H9 (cell line): ENCODE data around the gene NOXA1. TPM values are rescaled to one million over a fixed set of nuclear protein-coding genes. Genes with fewer than 3 reads are reported as not detected.

Experiments
- DNase-seq: peaks from one replicate; pipeline ENCODE4 v3.0.0-alpha.2; 2017
- H2AFZ ChIP-seq: one replicate; pipeline ENCODE4 v1.6.1; 2013; ENCODE audit warnings: mild to moderate bottlenecking, low read length, control low read depth, moderate library complexity
- H2AK5ac ChIP-seq: 2 replicates; pipeline ENCODE4 v1.6.1; 2013; ENCODE audit warnings: low read length, control low read depth, mixed read lengths; ENCODE audit not compliant: insufficient read length
- H2BK120ac ChIP-seq: one replicate; pipeline ENCODE4 v1.6.1; 2013; ENCODE audit warnings: low read depth, mild to moderate bottlenecking, low read length, control low read depth, inconsistent platforms; ENCODE audit not compliant: poor library complexity, severe bottlenecking
- H2BK12ac ChIP-seq: 2 replicates; pipeline ENCODE4 v1.6.1; 2013; ENCODE audit warnings: low read length, control low read depth, mixed read lengths, low read depth; ENCODE audit not compliant: insufficient read length
- H2BK15ac ChIP-seq: 2 replicates; pipeline ENCODE4 v1.6.1; 2013; ENCODE audit warnings: low read depth, low read length, control low read depth
- H2BK20ac ChIP-seq: one replicate; pipeline ENCODE4 v1.6.1; 2013; ENCODE audit warnings: low read depth, mild to moderate bottlenecking, low read length, control low read depth, inconsistent platforms; ENCODE audit not compliant: poor library complexity, severe bottlenecking
- H2BK5ac ChIP-seq: 2 replicates; pipeline ENCODE4 v1.6.1; 2013; ENCODE audit warnings: low read length, control low read depth, mixed read lengths; ENCODE audit not compliant: insufficient read length
- H3K14ac ChIP-seq: 2 replicates; pipeline ENCODE4 v1.6.1; 2013; ENCODE audit warnings: low read length, control low read depth; ENCODE audit not compliant: insufficient read depth
- H3K18ac ChIP-seq: 2 replicates; pipeline ENCODE4 v1.6.1; 2013; ENCODE audit warnings: low read depth, mild to moderate bottlenecking, mixed read lengths, low read length, control low read depth; ENCODE audit not compliant: insufficient read length
- H3K23ac ChIP-seq: 2 replicates; pipeline ENCODE4 v1.6.1; 2013; ENCODE audit warnings: low read length, control low read depth, mixed read lengths, low read depth; ENCODE audit not compliant: insufficient read length
- H3K23me2 ChIP-seq: 2 replicates; pipeline ENCODE4 v1.6.1; 2013; ENCODE audit warnings: low read depth, mild to moderate bottlenecking, mixed read lengths, low read length, control low read depth; ENCODE audit not compliant: insufficient read length, poor library complexity, severe bottlenecking
- H3K27ac ChIP-seq: 2 replicates; pipeline ENCODE4 v1.5.1; 2013; ENCODE audit warnings: low read length, control low read depth, mixed read lengths, low read depth; ENCODE audit not compliant: insufficient read length
- H3K27me3 ChIP-seq: 2 replicates; pipeline ENCODE4 v1.6.1; 2013; ENCODE audit warnings: low read length, control low read depth, inconsistent platforms; ENCODE audit not compliant: insufficient read depth
- H3K4ac ChIP-seq: 2 replicates; pipeline ENCODE4 v1.6.1; 2013; ENCODE audit warnings: low read depth, mild to moderate bottlenecking, control low read depth, inconsistent platforms, low read length, moderate library complexity
- H3K4me1 ChIP-seq: 2 replicates; pipeline ENCODE4 v1.6.1; 2013; ENCODE audit warnings: low read length, control low read depth, inconsistent platforms; ENCODE audit not compliant: insufficient read depth
- H3K4me2 ChIP-seq: 2 replicates; pipeline ENCODE4 v1.6.1; 2013; ENCODE audit warnings: low read length, control low read depth, mixed read lengths; ENCODE audit not compliant: insufficient read length, insufficient read depth
- H3K56ac ChIP-seq: 2 replicates; pipeline ENCODE4 v1.6.1; 2013; ENCODE audit warnings: low read depth, mild to moderate bottlenecking, mixed read lengths, low read length, control low read depth; ENCODE audit not compliant: insufficient read length
- H3K79me1 ChIP-seq: 2 replicates; pipeline ENCODE4 v1.6.1; 2013; ENCODE audit warnings: low read depth, mild to moderate bottlenecking, moderate library complexity, low read length, control low read depth, inconsistent platforms; ENCODE audit not compliant: insufficient read depth, poor library complexity, severe bottlenecking
- H3K79me2 ChIP-seq: 2 replicates; pipeline ENCODE4 v1.6.1; 2013; ENCODE audit warnings: low read length, control low read depth, inconsistent platforms; ENCODE audit not compliant: insufficient read depth
- H3K9ac ChIP-seq: 2 replicates; pipeline ENCODE4 v1.6.1; 2013; ENCODE audit warnings: low read length, control low read depth, mixed read lengths; ENCODE audit not compliant: insufficient read length; ENCODE audit errors: extremely low read depth
- H3K9me3 ChIP-seq: one replicate; pipeline ENCODE4 v1.6.1; 2013; ENCODE audit warnings: low read depth, low read length, inconsistent platforms; ENCODE audit not compliant: control insufficient read depth
- H3T11ph ChIP-seq: one replicate; pipeline ENCODE4 v1.6.1; 2013; ENCODE audit warnings: mild to moderate bottlenecking, low read length, control low read depth, inconsistent platforms
- H4K20me1 ChIP-seq: one replicate; pipeline ENCODE4 v1.6.1; 2013; ENCODE audit not compliant: control insufficient read depth, insufficient read length, insufficient read depth
- H4K5ac ChIP-seq: 2 replicates; pipeline ENCODE4 v1.6.1; 2013; ENCODE audit warnings: low read depth, mild to moderate bottlenecking, mixed read lengths, low read length, control low read depth; ENCODE audit not compliant: insufficient read length
- H4K8ac ChIP-seq: replicated peaks from 2 replicates; pipeline ENCODE4 v1.6.1; 2013; ENCODE audit warnings: low read length, control low read depth, mixed read lengths, low read depth; ENCODE audit not compliant: insufficient read length
- H4K91ac ChIP-seq: 2 replicates; pipeline ENCODE4 v1.6.1; 2013; ENCODE audit warnings: low read depth, mild to moderate bottlenecking, moderate library complexity, mixed read lengths, low read length, control low read depth; ENCODE audit not compliant: insufficient read length
- H3K27ac Mint-ChIP-seq, 3 experiments: 2 replicates in 2 of 3; 3 replicates in 1 of 3; pipeline ENCODE4 v1.8.0; 2020 to 2021; ENCODE audit warnings: mixed read lengths in 3 of 3, mild to moderate bottlenecking in 1 of 3, moderate library complexity in 1 of 3
- H3K27me3 Mint-ChIP-seq: 2 replicates; pipeline ENCODE4 v1.8.0; 2021; ENCODE audit warnings: low read depth, mild to moderate bottlenecking, moderate library complexity, mixed read lengths
- H3K36me3 Mint-ChIP-seq, 3 experiments: 2 replicates in 2 of 3; 3 replicates in 1 of 3; pipeline ENCODE4 v1.8.0; 2020 to 2021; ENCODE audit warnings: low read depth in 3 of 3, mixed read lengths in 3 of 3; ENCODE audit not compliant: insufficient read depth in 1 of 3
- H3K4me1 Mint-ChIP-seq, 2 experiments: 2 replicates each; pipeline ENCODE4 v1.8.0; 2020; ENCODE audit warnings: mixed read lengths in 2 of 2
- H3K4me3 Mint-ChIP-seq, 2 experiments: 2 replicates in 1 of 2; 3 replicates in 1 of 2; pipeline ENCODE4 v1.8.0; 2020 to 2021; ENCODE audit warnings: mild to moderate bottlenecking in 2 of 2, mixed read lengths in 2 of 2, moderate library complexity in 1 of 2
- H3K9me3 Mint-ChIP-seq, 2 experiments: 2 replicates in 1 of 2; 3 replicates in 1 of 2; pipeline ENCODE4 v1.8.0; 2020; ENCODE audit warnings: mild to moderate bottlenecking in 2 of 2, mixed read lengths in 2 of 2, moderate library complexity in 1 of 2
- CTCF ChIP-seq: fragments of 200-600 bp; sonication (generic); conservative IDR thresholded peaks from 3 replicates; pipeline ENCODE4 v1.8.0; 2021; ENCODE audit warnings: antibody characterized with exemption, mild to moderate bottlenecking
- WGBS: extraction: QIAGEN DNeasy Blood & Tissue Kit; methylation state at CpG from one replicate; pipeline ENCODE4 v1.1.7; 2013; ENCODE audit warnings: missing lambda C conversion rate, low lambda C conversion rate, mixed read lengths; ENCODE audit not compliant: insufficient read length; ENCODE audit errors: extremely low coverage; 5-methylcytosine and 5-hydroxymethylcytosine counted together
- total RNA-seq: library from RNA; stranded (reverse); gene quantifications from 2 replicates; pipeline ENCODE4 v1.2.1, GENCODE V29; 2021

Gene NOXA1
- total RNA-seq, 1 experiment from 2014 or later = 2.0 TPM

- Histone ChIP-seq H3K79me1 (no peaks in the 10 kb centered on the region), H3K4me1 (no peaks in the 10 kb centered on the region), H2BK120ac (no peak overlapping the region), H4K20me1 (no peaks in the 10 kb centered on the region), H3K27ac (no peak overlapping the region), H3K14ac (no peak overlapping the region), H2AFZ (no peak overlapping the region), H3K23me2 (peaks cover 3% of the 10 kb centered on the region), H3K23ac (no peak overlapping the region), H4K91ac (no peak overlapping the region), H3K27me3 (no peaks in the 10 kb centered on the region), H3K9me3 (no peaks in the 10 kb centered on the region), H3K18ac (no peak overlapping the region), H3K4me2 (no peak overlapping the region), H2BK12ac (no peak overlapping the region), H3T11ph (no peak overlapping the region), H2BK15ac (no peak overlapping the region), H2BK5ac (no peak overlapping the region), H3K9ac (no peak overlapping the region), H3K79me2 (no peaks in the 10 kb centered on the region), H4K8ac (no peak overlapping the region), H3K4ac (no peak overlapping the region), H2BK20ac (no peak overlapping the region), H2AK5ac (no peak overlapping the region), H3K56ac (no peak overlapping the region), H4K5ac (no peak overlapping the region)
- Mint-ChIP-seq H3K4me3 (no peak overlapping the region), H3K36me3 (peaks cover 12 to 20% (median 19%) of the 10 kb centered on the region in 3 experiments), H3K27ac (no peak overlapping the region; a peak in 1 of 7 replicates), H3K4me1 (0 out of 4 replicates have a peak, but pooled peaks cover 0 to 2% of the 10 kb centered on the region in 2 experiments), H3K9me3 (peaks cover 10 to 13% of the 10 kb centered on the region in 2 experiments), H3K27me3 (peaks cover 6% of the 10 kb centered on the region)
- TF ChIP-seq CTCF = no peak
- no CpG with 5 or more reads among the region's 11 CpGs for WGBS
- no peak for DNase-seq
Observed at GRCh38 chr9:137402746-137403145, 20.4 kb upstream of the NOXA1 start.
